ENCODE data around the gene QDPR.

QDPR gene

DNA sequence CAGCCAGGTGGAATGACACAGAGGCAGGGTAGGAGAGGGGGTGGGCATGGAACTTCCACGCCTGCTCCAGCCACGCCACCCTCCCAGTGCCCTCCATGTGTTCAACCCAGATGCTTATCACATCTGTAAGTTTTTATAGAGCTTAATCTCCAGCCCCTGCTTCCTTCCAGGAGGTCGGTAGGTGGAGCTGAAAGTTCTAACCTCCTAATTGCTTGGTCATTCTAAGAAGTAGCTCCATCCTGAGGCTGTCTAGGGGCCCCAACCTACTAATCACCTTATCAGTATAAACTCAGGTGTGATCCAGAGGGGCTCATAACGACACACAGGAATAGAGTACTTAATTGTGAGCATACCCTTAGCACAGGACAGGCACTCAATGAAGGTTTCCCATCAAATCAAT is 18.3 kb downstream of the QDPR start:
- DNase-seq (ENCODE audit: insufficient read length, low spot score) (no peak), FAIRE-seq (no peak)

DNA sequence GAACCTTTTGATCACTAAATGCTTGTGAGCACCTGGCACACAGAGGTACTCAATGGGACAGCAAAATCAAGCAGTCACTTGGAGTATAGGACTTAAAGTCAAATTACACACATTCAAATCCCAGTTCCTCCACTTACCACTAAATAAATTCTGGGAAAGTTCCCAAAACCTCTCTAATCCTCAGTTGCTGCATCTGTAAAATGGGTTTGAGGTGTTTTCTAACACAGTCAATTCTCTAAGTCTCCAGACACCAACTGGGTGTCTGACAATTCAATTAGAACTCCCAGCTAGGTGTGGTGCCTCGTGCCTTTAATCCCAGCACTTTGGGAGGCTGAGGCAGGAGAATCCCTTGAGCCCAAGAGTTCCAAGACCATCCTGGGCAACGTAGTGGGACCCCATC is 19.0 kb downstream of the QDPR start:
- no peak for FAIRE-seq
- no peak for DNase-seq (ENCODE audit: insufficient read length, low spot score)

DNA sequence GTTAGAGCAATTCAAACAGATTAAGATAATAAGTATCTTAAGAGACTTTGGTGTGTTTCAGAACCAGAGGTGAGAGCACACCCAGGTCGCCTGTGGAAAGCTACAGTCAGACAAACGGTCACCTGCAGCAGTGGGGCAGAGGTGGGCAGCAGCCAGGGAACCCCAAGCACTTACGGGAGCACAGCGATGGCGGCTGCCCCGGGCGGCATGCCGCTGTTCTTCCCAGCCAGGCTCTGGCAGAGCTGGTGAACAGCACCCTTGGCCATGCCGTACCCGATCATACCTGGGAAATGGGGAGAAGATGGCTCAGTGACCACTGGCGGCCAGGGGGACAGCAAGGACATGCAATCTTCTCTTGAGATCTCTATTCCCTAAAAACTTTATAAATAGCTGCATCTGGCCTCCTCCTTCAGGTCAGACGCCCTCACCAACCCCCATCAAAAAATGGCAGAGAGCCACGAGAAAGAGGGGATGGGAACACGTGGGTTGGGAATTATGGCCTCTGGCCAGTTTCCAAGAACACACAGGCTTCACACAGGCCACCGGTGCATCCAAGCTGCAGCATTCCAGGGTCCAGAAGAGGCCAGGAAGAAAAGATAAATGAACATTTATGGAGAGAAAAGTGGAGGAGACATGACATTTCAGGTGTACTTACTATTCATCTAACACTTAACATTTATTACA is 19.7 kb downstream of the QDPR start:
- no peak for FAIRE-seq
- no peak for DNase-seq (ENCODE audit: insufficient read length, low spot score)

DNA sequence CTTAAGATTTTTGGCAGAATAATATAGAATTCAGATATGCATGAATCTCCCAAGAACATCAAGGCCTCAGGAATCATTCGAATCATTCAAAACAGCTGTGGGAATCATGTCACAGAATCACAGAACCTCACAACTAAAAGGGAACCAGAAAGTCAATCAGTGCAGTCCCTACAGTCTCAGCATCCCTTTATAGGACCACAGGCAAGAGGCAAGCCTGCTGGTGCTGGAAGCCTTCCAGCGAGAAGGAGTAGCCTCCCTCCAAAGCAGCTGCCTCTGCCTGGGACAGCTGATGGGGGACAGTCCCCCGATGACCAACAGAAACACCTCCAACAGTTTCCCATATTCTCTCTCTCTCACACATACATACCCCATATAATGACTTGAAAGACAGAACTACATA is 20.7 kb downstream of the QDPR start:
- no peak for FAIRE-seq
- DNase-seq (ENCODE audit: insufficient read length, low spot score), result no peak

DNA sequence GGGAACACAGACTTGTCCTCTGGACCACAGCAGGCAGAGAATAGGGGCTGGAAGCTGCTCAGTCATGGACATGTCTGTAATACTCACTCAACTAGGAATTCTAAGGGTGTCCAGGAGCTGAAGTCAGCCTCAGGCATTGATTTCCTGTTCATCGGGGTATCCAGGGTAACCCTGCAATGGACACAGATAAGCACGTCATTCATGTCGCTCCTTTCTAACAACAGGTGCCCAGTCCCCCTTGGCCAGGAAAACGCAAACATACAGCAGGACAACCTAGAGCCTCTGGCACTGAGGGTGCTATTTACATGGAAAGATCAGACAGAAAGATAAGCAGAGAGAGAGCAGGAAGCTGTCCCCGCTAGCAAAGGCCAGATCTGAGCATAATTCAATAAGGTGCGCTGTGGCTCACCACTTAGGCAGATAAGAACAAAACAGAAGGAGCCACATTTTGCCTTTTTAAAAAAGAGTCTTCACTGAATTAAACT is 21.3 kb downstream of the QDPR start:
- FAIRE-seq (no peak), DNase-seq (ENCODE audit: insufficient read length, low spot score) (no peak)

DNA sequence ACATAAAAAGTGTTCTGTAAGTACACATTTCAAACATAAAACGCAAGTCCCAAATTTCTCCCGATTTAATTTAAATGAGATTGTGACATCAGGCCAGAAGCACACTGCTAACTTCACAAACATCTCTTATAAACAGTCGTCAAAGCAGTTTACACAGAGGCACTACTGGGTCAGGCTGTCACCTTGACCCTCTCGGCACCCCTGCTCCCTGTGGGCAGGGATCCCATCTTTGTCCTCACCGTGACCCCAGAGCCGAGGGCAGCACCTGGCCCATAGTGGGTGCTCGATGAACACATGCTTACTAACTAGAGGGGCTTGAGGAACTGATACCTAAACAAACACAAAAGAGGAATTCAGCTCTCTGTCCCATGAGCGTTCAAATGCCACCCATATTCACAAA is 22.2 kb downstream of the QDPR start:
- FAIRE-seq, result no peak
- DNase-seq (ENCODE audit: insufficient read length, low spot score), result no peak

DNA sequence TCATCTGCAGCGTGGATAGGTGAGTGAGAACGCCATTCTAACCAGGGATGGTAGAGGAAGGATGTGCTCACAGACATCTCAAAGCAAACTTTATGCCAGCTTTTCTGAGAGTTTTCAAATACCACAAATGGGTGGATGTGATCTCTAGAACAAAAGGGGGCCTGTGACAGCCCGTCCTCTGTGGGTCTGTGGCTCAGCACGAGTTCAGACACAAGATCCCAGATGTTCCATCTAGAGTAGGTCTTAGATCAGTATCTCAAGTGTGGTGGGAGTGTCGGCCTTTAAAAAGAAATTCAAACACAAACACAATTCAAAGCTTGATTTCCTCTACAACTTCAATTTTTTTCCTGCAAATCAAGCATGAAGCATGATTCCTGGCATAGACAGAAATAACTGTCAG is 22.8 kb downstream of the QDPR start:
- FAIRE-seq, result no peak

DNA sequence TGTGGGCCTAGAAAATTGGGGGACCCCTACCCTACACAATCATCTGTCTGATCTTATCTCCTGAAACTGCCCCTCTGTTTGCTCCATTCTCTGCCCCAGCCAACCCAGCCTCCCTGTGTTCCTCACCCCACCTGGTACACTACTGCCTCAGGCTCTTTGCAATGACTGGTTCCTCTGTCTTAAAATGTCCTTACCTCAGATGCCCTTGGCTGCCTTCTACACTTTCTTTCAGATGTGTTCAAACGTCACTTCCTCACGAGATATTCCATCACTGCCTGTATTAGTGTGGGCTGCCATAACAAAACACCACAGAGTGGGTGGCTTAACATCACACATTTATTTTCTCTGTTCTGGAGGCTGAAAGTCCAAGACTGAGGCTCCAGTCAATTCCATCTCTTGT is 29.2 kb downstream of the QDPR start:
- FAIRE-seq (no peak), DNase-seq (ENCODE audit: insufficient read length, low spot score) (no peak)

More for the DNA sequence above, 22.8 kb downstream of the QDPR start:
- no peak for DNase-seq (ENCODE audit: insufficient read length, low spot score)

DNA sequence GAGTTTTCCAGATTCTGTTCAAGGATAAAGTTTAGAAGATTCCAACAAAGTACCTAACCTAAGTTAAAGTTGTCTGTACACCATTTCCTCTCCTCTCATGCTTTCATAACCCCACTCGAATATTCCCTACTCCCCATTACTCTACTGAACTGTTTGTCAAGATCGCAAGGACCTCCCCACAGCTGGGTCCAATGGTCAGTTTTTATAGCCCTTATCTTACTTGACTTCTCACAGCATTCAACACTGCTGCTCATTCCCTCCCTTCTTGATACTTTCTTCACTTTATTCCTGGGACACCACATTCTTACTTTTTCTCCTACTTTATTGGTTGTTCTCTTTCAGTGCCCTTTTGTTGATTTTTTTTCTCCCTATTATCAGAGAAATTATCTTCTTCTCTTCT is 30.9 kb downstream of the QDPR start:
- FAIRE-seq (no peak), DNase-seq (ENCODE audit: insufficient read length, low spot score) (no peak)

DNA sequence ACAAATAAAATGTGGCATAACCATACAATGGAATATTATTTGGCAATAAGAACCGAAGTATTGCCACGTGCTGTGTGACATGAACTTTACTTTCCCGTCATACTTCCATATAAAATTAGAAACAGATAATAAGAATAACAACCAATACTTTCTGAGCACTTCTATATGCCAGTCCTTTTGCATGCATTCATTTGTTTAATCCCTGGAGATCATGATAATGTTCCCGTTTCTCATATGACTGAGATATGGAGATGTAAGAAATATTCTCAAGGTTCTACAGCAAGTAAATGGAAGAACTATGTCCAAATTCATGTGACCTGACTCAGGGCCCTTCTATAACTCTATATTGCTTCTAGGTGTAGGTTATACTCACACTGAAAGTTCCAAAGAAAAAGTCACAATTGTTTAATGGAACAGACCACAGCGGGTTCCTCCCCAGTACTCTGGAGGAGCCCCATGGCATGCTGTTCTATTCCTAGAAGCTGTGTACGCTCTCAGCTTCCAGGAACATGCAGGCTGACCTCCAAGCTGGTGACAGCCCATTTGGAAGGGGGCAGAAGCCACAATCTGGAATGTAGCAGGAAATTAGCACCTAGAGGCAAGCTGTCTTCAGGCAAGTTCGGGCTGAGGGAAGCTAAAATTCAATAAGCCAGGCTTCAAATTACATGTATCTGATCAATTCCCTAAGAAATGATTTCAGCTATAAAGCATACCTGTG is 31.5 kb downstream of the QDPR start:
- no peak for DNase-seq (ENCODE audit: insufficient read length, low spot score)
- no peak for FAIRE-seq

DNA sequence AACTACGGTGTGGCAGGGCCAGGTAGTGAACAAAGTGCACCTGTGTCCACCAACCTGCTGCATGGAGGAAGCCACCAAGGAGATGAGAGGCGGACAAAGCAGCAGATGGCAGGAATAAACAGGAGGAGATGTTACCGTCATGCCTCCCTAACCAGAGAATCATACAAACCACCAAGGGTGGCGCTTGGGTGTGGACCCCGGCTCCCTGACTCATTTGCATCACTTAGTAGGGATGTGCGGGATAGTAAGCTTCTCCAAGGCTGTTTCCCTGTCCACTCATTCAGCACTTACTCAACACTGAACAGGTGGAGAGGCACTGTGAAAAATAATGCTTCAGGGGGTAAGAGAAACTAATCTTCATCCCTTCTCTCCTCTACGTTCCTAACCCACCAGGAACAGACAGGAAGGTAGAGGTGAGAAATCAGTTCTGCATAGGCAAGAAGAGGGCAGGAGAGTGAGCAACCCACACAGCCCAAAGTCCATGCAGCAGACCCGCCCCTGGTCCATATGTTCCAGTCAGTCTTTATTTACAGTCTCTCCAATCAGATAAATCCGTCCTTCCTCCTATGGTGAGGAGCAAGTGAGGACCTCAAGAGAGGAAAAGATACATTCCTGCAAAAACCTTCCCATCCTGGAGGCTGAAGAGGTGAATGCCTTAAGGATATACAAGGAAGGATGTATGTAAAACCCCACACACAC is 34.0 kb downstream of the QDPR start:
- no peak for FAIRE-seq

DNA sequence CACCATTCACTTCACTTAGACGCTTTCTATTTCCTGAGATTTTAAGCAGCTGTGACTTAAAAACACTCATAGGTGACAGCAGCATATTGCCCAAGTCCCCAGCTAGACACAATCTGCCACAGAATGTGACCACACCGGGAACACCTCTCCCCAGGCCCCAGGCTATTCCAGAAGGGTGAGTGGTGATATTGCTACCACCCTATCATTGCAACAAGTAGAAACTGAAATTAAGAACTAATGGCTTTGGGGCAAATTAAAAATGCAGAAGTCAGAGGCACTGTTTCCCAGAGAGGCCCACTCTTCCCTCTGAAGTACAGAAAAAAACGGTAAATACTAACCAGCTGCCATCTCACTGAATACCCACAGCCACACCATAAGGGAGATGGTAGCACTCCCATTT is 35.0 kb downstream of the QDPR start:
- FAIRE-seq, result no peak

More for the DNA sequence above, 34.0 kb downstream of the QDPR start:
- no peak for DNase-seq (ENCODE audit: insufficient read length, low spot score)

DNA sequence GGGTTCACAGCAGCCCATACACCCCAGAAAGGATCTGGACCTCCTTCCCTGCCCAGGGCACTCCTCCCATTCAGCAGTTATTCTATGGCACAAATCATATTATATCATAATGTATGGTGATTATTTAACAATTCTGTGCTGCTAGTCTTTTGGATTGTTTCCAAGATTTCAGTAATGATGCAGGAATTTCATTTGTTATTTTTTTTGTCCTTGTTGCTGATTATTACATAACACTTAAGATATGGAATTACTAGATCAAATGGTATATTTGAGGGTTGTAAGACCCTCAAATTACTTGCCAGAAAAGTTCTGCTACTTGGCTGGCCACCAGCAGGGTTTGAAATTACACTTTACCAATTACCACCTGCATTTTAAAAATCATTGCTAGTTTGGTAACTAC is 36.4 kb downstream of the QDPR start:
- FAIRE-seq, result no peak
- DNase-seq (ENCODE audit: insufficient read length, low spot score), result no peak

More for the DNA sequence above, 35.0 kb downstream of the QDPR start:
- DNase-seq (ENCODE audit: insufficient read length, low spot score), result no peak

DNA sequence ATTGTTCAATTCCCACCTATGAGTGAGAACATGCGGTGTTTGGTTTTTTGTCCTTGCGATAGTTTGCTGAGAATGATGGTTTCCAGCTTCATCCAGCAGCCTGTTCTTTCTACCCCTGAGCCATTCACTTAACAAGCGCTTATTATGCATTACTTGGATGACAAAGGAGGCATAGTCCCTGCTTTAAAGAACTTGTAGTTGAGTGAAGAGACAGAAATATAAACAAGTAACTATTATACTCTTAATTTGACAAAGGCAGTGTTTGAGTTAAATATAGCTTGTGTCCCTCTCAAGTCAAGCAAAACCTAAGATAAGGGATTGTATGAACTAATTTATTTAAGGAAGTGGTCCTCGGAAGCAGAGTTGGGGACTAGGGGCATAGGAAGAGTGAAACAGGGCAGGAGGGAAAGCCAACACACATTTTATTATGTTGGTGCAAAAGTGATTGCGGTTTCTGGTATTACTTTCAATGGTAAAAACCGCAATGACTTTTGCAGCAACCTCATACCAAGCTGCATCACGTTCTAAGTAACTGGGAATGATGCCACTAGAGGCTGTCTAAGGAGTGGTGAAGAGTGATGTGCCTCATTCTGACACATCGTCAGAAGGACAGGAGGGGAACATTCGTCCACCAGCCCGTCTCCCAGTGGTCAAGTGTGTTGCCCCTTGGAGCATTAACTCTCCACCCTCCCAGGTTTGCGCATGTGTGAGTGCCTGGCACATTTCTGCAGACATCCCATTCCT is 41.8 kb downstream of the QDPR start:
- FAIRE-seq (no peak), DNase-seq (ENCODE audit: insufficient read length, low spot score) (no peak)

DNA sequence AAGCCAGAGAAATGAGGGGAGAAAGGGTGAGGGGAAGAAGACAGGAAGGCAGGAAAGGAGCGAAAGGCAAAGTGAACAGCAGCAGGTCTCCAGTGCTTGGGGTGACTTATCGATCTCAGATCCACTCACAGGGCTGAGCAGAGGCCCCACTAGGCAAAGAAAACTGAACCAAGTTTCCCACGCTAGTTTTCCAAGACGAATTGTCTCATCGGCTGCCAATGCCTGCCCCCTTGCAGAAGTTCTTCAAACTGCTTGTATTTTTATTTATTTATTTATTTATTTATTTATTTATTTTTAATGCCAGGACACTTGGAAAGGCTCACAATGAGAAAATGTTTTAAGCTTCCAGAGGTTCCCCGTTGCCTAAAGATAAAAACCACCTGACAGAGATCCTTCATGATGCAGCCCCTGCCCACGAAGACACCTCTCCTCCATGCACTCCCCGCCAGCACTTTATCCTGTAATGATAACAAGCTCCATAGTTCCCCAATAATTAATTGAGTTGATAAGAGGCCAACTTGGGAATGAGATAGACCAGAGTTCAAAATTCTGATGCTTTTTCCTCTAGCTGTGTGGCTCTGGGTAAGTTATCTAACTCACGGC is 43.2 kb downstream of the QDPR start:
- FAIRE-seq, result no peak
- DNase-seq (ENCODE audit: insufficient read length, low spot score), result peak; percentile 27

DNA sequence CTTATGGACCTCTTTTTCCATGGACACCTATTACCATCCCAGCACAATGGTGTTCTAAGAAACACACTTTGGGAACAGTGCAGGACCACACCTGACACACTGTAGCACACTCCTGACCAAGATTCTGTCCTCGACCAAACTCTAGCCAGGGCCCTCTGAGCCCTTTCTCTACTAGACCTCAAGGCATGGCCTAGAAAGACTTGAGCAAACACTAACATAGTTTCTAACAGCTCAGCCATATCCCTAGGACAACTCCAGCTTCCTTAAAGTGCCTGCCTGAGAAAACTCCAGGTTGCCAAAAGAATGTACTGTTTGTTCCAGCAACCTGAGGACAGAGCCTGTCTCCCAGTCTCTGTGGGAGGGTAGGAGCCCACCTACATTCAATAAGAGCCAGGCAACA is 48.3 kb downstream of the QDPR start:
- DNase-seq (ENCODE audit: insufficient read length, low spot score) (no peak), FAIRE-seq (no peak)

DNA sequence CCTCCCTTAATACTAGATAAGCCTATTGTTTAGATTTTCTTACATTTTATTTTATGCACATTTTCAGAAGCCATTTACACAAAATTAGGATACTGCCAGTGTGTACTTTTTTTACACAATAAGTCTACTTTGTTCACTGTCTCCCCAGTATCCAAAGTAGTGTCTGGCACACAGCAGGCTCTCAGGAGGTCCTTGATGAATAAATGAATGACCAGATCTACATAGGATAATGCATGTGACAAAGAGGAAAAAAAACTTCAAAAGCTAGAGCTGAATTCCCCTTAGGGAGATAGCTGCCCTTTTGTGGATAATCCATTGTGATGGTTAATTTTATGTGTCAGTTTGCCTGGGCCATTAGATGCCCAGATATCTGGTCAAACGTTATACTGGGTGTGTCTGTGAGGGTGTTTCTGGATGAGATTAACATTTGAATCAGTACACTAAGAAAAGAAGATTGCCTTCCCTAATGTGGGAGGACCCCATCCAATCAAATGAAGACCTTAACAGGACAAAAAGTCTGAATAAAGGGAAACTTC is 61.6 kb downstream of the QDPR start:
- FAIRE-seq (no peak), DNase-seq (ENCODE audit: insufficient read length, low spot score) (no peak)

DNA sequence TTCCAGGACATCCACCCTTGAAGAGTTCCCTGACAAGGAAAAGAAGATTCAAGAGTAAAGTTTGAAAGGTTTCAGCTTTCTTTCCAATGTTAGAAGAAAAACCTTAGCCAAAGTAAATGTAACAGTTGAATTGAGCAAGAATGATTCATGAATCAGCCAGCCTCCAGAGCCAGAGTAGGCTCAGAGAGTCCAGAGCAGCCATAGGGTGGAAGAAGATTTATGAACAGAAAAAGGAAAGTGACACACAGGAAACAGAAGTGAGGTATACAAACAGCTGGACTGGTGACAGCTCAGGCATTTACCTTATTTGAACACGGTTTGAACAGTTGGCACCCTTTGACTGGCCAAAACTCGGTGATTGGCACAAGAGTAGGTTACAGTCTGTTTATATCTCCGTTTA is 63.2 kb downstream of the QDPR start:
- FAIRE-seq (no peak), DNase-seq (ENCODE audit: insufficient read length, low spot score) (no peak)

DNA sequence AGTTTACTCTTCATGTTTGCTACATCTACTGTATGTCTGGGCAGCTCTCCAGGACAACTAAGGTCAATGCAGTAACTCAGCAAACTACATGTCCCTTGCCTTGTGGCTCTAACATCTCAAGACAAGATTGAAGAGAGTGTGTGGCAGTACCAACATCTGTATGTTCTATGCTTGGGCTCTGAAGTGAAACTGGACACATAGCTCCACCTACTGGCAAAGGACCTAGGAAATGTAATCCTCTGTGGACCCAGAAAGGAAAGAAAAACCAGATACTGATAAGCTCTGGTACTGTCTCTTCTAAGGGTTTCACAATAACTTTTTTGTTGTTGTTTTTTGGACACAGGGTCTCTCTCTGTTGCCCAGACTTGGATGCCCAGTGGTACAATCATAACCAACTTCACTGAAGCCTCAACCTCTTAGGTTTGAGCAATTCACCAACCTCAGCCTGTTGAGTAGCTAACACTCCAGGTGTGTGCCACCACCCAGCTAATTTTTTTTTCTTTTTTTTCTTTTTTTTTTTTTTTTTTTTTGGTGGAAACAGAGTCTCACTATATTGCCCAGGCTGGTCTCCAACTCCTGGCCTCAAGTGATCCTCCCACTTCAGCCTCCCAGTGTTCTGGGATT is 64.1 kb downstream of the QDPR start:
- DNase-seq (ENCODE audit: insufficient read length, low spot score), result peak; percentile 63
- FAIRE-seq, result no peak

DNA sequence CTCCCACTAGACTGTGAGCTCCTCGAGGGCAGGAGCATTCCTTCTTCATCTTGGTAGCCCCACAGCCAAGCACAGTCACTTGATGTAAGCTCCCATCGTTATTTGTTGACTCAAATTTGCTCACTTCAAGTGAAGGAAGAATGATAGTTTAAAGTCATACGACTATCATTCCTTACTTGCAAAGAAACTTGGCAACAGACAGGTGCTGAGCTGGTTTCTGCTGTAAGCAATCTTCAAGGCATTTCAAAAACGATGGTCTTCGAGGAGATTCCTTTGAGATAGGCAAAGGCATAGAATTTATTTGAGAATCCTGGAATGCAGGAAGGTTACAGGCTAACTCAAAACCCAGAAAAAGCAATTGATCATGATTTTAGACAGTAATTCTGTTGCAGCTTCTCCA is 64.8 kb downstream of the QDPR start:
- FAIRE-seq, result no peak
- no peak for DNase-seq (ENCODE audit: insufficient read length, low spot score)
